Fibroblast of peridontal ligament (primary cell): ENCODE results near the gene WARS2.

Source experiments
- DNase-seq: peaks from one replicate; pipeline ENCODE4 v3.0.0-alpha.2; 2010; ENCODE audit errors: extremely low read depth

The WARS2 gene

GRCh38 chr1:118984086-118984721 lies 156.2 kb downstream of the WARS2 start:
- peak; percentile 16 for DNase-seq

- DNase-seq: no peak
Observed at GRCh38 chr1:118983558-118984041, 156.9 kb downstream of the WARS2 start.

- no peak for DNase-seq
Observed at GRCh38 chr1:118982821-118983557, 157.5 kb downstream of the WARS2 start.

GRCh38 chr1:118982266-118982665 lies 158.2 kb downstream of the WARS2 start:
- no peak for DNase-seq

GRCh38 chr1:118981436-118981835 lies 159.0 kb downstream of the WARS2 start:
- DNase-seq: no peak
